ENCODE data around the gene TNFAIP8L3.

GRCh38 chr15:51060030-51060673 lies 34.6 kb downstream of the TNFAIP8L3 start:
- TF ChIP-seq, protein P1, sequence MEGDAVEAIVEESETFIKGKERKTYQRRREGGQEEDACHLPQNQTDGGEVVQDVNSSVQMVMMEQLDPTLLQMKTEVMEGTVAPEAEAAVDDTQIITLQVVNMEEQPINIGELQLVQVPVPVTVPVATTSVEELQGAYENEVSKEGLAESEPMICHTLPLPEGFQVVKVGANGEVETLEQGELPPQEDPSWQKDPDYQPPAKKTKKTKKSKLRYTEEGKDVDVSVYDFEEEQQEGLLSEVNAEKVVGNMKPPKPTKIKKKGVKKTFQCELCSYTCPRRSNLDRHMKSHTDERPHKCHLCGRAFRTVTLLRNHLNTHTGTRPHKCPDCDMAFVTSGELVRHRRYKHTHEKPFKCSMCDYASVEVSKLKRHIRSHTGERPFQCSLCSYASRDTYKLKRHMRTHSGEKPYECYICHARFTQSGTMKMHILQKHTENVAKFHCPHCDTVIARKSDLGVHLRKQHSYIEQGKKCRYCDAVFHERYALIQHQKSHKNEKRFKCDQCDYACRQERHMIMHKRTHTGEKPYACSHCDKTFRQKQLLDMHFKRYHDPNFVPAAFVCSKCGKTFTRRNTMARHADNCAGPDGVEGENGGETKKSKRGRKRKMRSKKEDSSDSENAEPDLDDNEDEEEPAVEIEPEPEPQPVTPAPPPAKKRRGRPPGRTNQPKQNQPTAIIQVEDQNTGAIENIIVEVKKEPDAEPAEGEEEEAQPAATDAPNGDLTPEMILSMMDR (IDR thresholded peaks at IDR 0.05) = no peak
- TF ChIP-seq ZFX (IDR thresholded peaks at IDR 0.05; ENCODE audit: borderline replicate concordance) = no peak
